HG03342 (cell line): ENCODE data around the gene ZEB1.
"Not testable (repeated sequence)": the region's sequence is repeated elsewhere in the genome, so short reads cannot be mapped to it uniquely, and the experiment has no call there.

Experiments
- ATAC-seq: cut with Tn5 transposase; IDR thresholded peaks from one replicate; pipeline ENCODE4 v1.9.1; 2021; ENCODE audit warnings: mild to moderate bottlenecking, moderate library complexity; ENCODE audit not compliant: unreplicated experiment

The ZEB1 gene

GRCh38 chr10:31419394-31420063 is 100.5 kb downstream of the ZEB1 start:
- ATAC-seq = no peak

GRCh38 chr10:31421322-31421721 is 102.3 kb downstream of the ZEB1 start:
- ATAC-seq = no peak

GRCh38 chr10:31422634-31423033 is 103.6 kb downstream of the ZEB1 start:
- ATAC-seq = no peak

- no peak for ATAC-seq
These were observed 105.5 kb downstream of the ZEB1 start for GRCh38 chr10:31424473-31424872.

- no peak for ATAC-seq
These were observed 107.4 kb downstream of the ZEB1 start for GRCh38 chr10:31426401-31426800.

- ATAC-seq = not testable (repeated sequence)
These were observed 108.3 kb downstream of the ZEB1 start for GRCh38 chr10:31427334-31427733.

- ATAC-seq = not testable (repeated sequence)
These were observed 109.5 kb downstream of the ZEB1 start for GRCh38 chr10:31428499-31428898.

GRCh38 chr10:31431021-31431420 is 112.0 kb downstream of the ZEB1 start:
- ATAC-seq = no peak

- no peak for ATAC-seq
These were observed 118.9 kb downstream of the ZEB1 start for GRCh38 chr10:31437959-31438358.

- no peak for ATAC-seq
These were observed 132.8 kb downstream of the ZEB1 start for GRCh38 chr10:31451766-31452165.

- no peak for ATAC-seq
These were observed 137.5 kb downstream of the ZEB1 start for GRCh38 chr10:31456468-31456867.

GRCh38 chr10:31457858-31458257 is 138.8 kb downstream of the ZEB1 start:
- ATAC-seq = no peak

- ATAC-seq = no peak
These were observed 140.0 kb downstream of the ZEB1 start for GRCh38 chr10:31458974-31459373.

- ATAC-seq = no peak
These were observed 141.2 kb downstream of the ZEB1 start for GRCh38 chr10:31460242-31460641.

- no peak for ATAC-seq
These were observed 145.5 kb downstream of the ZEB1 start for GRCh38 chr10:31464552-31464951.

- ATAC-seq = no peak
These were observed 147.3 kb downstream of the ZEB1 start for GRCh38 chr10:31466313-31466712.

- no peak for ATAC-seq
These were observed 148.9 kb downstream of the ZEB1 start for GRCh38 chr10:31467791-31468535.

- no peak for ATAC-seq
These were observed 149.5 kb downstream of the ZEB1 start for GRCh38 chr10:31468536-31468859.

- ATAC-seq = no peak
These were observed 156.5 kb downstream of the ZEB1 start for GRCh38 chr10:31475519-31475918.

- no peak for ATAC-seq
These were observed 157.1 kb downstream of the ZEB1 start for GRCh38 chr10:31476088-31476487.

- no peak for ATAC-seq
These were observed 158.6 kb downstream of the ZEB1 start for GRCh38 chr10:31477584-31477983.

GRCh38 chr10:31479752-31480151 is 160.7 kb downstream of the ZEB1 start:
- no peak for ATAC-seq

- ATAC-seq = no peak
These were observed 164.5 kb downstream of the ZEB1 start for GRCh38 chr10:31483546-31483945.
